Gastrocnemius medialis (tissue), 4 donors: ENCODE data around the gene USH2A.

Experiments used
- POLR2A ChIP-seq, 2 donors: fragments of 450-650 bp; IDR thresholded peaks; one replicate each; pipeline ENCODE4 v1.6.1; 2017; ENCODE audit warnings: antibody characterized with exemption in 2 of 2, mild to moderate bottlenecking in 2 of 2, moderate library complexity in 2 of 2
- TF ChIP-seq, protein P1 (sequence below), 5 experiments: fragments of 450-650 bp in 3 of 5; fragments of 200-600 bp in 2 of 5; sonication (generic) in 2 of 5; IDR thresholded peaks in 4 of 5; conservative IDR thresholded peaks in 1 of 5; 1 replicate in 4 of 5; 2 replicates in 1 of 5; pipeline ENCODE4 v1.5.1; 2016 to 2019; ENCODE audit warnings: antibody characterized with exemption in 5 of 5, mild to moderate bottlenecking in 3 of 5, moderate library complexity in 3 of 5

- TF ChIP-seq, protein P1, sequence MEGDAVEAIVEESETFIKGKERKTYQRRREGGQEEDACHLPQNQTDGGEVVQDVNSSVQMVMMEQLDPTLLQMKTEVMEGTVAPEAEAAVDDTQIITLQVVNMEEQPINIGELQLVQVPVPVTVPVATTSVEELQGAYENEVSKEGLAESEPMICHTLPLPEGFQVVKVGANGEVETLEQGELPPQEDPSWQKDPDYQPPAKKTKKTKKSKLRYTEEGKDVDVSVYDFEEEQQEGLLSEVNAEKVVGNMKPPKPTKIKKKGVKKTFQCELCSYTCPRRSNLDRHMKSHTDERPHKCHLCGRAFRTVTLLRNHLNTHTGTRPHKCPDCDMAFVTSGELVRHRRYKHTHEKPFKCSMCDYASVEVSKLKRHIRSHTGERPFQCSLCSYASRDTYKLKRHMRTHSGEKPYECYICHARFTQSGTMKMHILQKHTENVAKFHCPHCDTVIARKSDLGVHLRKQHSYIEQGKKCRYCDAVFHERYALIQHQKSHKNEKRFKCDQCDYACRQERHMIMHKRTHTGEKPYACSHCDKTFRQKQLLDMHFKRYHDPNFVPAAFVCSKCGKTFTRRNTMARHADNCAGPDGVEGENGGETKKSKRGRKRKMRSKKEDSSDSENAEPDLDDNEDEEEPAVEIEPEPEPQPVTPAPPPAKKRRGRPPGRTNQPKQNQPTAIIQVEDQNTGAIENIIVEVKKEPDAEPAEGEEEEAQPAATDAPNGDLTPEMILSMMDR (IDR thresholded peaks at IDR 0.05 in 4 of 5, conservative IDR thresholded peaks at IDR 0.05 in 1 of 5) = no peak
- no peak for TF ChIP-seq POLR2A (IDR thresholded peaks at IDR 0.05)
These were observed 673.8 kb downstream of the USH2A start for GRCh38 chr1:215749414-215749813.
